Measurements from ENCODE around the gene MGAT3.

The MGAT3 gene

DNA sequence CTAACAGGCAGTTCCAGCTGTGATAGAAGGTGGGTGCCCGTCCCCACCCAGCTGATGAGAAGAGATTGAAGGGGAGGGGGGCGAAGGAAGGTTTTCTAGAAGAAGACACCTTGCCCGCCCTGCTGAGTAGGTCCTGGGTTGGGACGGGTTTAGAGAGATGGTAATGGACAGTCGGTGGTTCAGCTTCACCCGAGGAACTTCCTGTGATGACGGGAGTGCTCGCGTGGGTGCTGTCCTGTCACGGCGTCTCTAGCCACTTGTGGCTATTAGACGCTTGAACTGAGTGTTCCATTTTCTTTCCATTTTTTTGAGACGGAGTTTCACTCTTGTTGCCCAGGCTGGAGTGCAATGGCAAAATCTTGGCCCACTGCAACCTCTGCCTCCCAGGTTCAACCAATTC, 27.6 kb upstream of the MGAT3 start:
- no peak for DNase-seq (ENCODE audit: low spot score)

DNA sequence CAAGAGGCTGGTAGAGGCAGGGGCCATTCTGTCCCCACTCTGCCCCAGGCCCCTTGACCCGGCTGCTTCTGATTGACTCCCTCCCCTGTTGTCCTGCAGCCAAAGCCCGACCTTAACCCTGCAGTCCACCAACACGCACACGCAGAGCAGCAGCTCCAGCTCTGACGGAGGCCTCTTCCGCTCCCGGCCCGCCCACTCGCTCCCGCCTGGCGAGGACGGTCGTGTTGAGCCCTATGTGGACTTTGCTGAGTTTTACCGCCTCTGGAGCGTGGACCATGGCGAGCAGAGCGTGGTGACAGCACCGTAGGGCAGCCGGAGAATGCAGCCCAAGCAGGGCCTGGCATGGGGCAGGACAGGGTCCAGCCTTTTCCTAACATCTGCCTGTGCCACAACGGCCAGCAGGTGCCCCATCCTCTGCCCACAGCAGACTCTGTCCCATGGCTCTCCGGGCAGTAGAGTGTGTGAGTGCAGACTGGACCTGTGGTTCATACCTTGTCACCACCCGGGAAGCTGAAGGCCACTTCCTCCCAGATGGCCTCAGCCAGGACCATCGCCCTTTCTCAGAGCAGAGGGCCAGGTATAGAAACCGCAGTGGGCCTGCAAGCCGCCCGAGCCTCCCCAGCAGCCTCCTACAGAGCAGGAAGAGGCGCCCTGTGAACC, 26.8 kb upstream of the MGAT3 start:
- DNase-seq (ENCODE audit: low spot score) = no peak

DNA sequence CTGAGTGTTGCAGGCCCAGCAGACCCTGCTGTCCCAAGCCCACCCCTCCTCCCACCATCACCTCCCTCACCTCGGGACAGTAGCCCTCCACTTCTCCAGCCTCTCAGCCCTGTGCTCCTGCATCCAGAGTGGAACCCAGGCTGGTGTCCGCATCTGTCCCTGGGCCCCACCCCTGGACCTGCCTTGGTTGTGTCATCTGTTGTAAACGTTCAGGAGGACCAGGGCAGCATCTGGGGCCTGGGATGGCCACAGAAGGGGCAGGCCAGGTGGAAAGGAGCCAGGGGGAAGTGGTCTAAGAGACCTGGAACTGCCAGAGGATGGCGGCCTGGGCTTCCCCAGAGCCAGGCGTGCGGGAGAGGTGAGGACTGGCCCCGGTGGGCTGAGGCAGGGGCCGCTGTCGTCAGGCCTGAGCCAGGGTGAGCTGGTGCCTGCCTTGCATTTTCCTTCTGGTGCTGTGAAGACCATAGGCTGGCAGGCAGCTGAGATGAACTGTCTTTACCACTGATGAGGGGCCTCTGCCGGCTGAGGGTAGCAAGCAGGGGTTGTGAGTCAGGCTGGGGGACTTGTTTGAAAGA, 26.1 kb upstream of the MGAT3 start:
- no peak for DNase-seq (ENCODE audit: low spot score)

DNA sequence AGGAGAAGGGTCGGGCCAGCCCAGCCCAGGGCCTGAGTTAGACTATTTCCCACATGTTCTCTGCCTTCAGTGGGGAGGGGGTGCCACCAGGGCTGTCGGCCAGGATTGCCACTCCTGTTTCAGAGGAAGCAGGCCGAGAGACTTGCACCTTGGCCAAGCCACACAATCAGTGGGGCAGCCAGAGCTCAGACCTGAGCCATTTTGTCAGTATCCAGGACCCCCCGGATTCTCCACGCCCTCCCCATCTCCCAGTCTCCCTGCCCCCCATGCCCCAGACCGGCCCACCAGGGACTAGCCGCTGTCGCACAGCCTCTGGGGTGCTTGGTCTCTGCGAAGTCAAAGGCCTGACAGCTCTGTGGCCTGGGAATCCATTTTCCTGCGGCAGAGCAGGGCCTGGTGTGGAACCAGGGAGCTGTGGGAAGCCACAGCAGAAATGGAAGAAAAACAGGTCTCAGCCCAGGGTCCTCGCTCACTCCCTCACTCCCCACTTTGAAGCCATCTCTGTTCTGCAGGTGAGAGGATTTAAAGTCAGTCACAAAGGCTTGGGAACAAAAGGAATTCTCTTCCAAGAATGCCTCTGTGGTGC, 25.5 kb upstream of the MGAT3 start:
- DNase-seq (ENCODE audit: low spot score) = no peak

DNA sequence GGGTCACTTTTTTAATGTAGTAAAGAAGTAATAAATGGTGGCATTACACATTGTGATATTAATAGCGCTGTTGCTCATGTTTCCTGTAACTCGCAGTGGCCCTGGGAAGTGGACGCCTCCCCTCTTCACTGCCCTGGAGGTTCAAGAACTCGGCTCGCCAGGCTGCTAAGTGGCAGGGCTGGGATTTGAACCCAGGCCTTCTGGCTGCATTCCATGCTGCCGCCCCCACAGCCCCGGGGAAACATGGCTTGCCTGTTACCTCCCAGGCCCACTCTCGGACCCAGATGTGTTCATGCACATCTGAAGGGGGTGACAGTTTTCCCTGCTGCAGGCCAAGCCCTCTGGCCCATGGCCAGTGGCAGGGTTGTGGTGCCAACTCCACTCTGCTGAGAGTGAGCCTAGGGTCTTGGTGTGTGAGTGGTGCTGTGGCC, 25.0 kb upstream of the MGAT3 start:
- DNase-seq (ENCODE audit: low spot score) = no peak

DNA sequence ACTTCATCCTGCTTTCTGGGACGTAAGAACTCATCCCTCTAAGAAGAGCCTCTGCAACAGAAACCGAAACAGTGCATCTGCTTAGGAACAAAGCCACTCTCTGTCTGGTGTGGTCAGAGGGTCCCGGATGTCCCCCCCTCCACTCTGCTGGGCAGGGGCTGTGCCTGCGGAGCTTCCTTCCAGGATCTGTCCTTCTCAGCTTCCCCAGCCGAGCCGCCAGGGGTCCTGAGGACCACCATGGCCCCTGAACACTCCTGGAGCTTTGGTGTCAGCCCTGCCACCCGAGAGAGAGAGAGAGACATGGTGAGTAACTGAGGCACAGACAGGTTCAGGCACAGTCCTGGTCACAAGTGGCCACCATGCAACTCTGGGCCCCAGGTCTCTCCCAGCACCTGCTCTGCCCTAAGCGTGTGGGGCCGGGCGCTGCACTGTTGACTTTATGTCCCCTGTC, 24.4 kb upstream of the MGAT3 start:
- DNase-seq (ENCODE audit: low spot score) = no peak

DNA sequence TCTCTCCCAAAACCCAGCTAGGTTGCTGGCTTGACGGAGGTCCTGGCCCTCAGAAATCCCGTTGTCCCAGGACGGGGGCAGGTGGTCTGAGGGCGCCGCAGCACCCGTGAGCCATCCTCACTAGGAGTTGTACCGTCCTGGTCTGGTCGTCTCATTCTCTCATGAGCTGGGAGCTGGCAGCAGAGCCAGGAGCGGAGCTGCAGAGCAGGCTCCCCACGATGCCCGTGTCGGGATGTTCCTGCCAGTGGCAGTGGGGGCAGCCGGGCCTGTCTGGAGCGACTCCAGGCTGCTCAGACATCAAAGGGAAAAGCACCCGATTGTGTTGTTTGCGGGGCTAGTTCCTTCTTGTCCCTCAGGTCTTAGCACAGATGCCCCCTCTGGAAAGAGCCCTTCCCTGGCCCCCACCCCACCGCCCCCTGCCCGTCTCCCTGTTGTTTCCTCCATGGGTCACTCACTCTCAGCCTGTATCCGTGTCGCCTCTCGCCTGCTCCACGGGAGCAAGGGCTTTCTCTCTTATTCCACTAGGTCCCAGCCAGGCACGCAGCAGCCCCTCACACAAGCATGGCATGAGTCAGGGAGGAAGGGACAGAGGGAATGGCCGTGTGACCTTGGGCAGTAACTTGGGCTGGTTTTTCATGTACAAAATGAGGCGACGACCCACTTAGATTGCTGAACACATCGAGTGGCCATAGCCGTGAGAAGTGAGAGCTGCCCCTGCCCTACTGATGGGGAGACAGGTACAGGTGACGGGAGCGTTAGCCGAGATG, 23.2 kb upstream of the MGAT3 start:
- no peak for DNase-seq (ENCODE audit: low spot score)

DNA sequence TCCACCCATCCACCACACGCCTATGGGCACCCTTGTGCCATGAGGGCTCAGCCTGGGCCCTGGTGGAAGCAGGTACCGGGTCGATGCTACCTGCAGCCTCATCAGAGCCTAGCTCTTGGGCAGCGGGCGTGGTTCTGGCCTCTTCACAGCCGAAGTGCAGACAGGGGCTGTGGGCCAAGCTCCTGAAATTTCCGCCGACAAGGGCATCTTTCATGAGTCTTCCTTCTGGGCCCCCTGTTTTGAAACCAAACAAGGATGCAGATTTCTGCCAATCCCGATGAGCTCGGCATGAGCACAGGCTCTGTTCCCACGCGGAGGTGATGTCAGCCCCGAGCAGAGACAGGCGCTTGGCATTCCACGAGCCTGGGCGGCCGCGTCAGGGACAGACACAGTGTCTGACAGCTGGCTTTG, 22.6 kb upstream of the MGAT3 start:
- no peak for DNase-seq (ENCODE audit: low spot score)

DNA sequence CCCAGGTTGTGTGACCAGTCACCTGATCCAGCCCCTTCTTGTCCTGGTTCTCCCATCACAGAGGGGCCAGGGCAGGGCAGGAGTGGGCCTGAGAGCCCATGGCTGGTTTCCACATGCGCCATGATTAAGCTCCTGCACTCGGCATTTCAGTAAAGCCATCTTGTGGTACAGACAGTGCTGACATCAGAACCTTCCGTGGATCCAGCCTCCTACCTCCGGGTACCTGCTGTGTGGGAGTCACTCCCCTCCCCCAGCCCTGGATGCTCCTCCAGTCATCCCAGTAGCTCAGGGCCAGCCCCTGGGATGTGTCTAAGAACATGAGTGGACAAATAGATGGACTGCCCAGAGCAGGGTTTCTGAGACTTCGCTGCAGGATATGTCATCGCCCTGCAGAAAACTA, 22.1 kb upstream of the MGAT3 start:
- DNase-seq (ENCODE audit: low spot score) = no peak

DNA sequence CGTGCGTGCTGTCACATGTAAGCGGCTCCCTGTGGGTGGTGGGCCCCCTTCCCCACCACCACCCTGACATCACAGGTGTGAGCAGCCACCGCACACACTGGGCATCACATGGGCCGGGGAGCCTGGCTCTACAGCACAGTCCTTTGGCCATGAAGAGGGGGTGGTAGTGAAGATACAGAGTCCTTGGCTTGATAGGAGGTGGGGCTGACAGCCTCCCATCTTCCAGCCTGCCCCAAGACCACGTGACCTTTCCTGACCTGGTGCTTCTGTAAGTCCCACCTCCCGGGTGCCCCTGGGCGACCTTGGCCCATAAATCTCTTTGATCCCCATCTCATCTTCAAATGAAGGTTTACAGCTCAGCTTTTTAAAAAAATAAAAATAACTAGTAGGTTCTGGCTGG, 21.2 kb upstream of the MGAT3 start:
- no peak for DNase-seq (ENCODE audit: low spot score)

DNA sequence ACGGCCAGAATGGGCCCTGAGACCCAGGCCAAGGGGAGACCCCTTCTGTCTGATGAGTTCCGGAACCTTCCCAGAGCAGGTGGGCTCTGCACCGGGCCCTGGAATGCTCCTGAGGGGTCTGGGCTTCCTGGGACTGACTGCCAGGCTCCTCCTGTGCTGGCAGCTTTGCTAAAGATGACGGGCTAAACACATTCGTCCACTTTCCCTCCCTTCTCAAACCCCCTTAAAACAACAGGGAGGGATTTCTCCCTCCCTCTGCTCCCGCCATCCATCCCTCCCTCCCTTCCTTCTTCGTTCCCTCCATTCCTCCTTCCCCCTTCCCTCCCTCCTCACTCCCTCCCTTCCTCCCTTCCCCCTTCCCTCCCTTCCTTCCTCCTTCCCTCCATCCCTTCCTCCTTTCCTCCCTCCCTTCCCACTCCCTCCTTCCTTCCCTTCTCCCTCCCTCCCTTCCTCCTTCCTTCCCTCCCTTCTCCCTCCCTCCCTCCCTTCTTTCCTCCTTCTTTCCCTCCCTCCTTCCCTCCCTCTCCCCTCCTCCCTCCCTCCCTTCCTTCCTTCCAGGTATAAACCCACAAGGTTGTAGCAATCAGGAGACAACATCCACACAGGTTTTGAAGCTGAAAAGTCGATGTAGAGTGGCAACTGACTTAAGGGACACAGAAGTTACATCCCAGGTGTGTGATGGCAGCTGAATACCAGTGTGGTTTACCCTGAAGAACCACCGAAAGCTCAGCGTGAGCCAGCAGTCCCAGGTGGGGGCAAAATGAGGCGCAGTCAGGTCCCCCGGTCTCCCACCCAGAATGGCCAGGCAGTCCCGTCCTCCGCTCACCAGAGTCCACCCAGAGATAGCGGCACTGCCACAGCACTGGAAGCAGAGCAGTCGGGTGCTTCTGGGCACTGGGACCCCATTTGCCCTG, 18.8 kb upstream of the MGAT3 start:
- DNase-seq (ENCODE audit: low spot score) = no peak

DNA sequence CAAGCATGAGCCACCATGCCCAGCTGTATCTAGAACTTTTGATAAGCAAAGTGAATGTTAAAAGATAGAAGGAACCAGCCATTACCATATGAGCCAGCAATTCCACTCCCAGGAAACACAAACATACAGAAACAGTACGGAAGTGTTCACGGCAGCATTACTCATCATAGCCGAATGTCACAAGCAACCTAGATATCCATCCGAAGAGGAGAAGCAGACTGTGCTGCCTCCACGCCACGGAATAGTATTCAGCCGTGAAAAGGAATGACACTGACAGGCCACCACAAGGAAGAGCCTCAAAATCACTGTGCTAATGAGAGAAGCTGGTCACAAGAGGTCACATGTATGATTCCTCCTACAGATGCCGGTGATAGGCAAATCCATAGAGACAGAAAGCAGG, 17.6 kb upstream of the MGAT3 start:
- DNase-seq (ENCODE audit: low spot score) = no peak

DNA sequence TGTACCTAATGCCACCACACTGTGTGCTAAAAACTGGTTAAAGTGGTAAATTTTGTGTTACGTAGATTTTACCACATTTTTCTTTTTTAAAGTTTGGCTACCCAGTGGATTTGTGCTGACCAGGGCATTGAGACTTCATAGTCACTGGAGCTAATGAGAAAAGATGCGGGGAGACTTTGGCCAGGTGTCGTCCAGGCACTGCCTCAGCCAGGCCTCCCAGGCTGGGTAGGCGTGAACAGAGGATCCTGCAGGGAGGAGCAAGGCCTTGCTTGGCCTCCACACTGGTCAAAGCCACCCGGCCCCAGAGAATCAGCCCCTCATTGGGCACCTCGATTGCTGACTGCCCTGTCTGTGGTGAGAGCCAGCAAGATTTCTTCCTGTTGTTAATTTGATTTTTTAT, 13.4 kb upstream of the MGAT3 start:
- no peak for DNase-seq (ENCODE audit: low spot score)

DNA sequence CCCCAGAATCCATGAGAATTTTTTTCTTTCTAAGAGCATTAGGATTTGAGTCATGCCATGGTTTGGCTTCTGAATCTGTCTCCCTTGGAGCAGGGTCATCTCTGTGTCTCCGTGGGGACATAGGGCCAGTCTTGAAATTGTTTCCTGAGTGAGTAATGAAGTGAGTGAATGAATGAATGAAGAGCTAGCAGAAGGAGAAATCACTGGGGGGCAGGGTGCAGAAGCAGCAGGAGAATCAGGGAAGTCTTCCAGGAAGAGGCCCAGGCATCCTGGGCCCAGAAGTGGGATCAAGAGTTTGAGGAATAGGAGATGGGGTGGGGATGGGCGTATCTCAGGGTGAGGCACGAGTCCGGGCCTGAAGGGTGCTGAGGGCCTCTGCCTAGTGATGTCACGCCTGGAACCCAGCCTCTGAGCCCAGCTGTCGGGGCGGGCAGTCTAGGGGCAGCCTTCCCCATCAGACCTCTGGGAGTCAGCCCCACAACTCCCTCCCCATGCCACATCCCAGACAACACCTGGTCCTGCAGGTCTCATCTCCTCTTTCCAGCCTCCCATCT, 12.5 kb upstream of the MGAT3 start:
- DNase-seq (ENCODE audit: low spot score) = no peak

DNA sequence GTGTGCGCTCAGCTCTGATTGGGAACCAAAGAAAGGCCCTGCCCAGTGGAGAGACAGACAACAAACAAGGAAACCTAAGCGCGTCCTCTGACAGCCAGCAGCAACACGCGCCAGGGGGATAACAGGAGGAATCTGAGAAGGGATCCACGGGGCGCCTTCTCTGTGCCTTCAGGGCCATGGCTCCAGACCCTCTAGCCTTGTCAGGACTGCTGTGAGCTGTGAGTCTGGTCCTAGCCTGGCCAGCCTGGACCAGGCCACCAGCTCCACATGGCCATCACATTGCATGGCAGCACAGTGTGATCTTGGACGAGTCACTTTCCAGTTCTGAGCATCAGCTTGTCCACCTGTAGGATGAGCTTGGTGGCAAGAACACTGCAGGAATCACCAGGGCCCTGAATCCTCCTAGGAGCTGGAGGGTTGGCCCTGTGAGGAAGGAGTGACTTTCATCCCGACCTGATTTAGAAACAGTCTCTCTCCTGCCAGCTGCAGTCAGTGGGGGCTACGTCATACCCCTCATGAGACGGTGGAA, 11.8 kb upstream of the MGAT3 start:
- DNase-seq (ENCODE audit: low spot score) = no peak

DNA sequence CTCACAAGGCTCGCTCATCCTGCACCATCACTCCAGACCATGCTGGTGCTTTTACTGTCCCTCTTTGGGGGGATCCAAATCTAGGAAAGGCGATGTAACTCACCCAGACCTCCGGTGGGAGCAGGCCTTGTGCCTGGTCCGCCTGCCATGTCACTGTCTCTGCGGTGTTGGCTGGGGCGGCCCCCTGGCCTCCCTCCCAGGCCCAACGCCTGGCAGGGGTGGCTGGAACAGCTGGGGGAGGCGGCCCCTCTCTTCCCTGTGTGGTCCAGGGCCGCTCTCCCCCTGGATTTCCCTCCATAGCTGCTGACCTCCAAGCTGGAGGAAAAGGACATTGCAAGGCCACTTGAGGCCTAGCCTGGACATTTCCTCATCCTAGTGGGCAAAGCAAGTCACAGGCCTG, 11.1 kb upstream of the MGAT3 start:
- DNase-seq (ENCODE audit: low spot score) = no peak

DNA sequence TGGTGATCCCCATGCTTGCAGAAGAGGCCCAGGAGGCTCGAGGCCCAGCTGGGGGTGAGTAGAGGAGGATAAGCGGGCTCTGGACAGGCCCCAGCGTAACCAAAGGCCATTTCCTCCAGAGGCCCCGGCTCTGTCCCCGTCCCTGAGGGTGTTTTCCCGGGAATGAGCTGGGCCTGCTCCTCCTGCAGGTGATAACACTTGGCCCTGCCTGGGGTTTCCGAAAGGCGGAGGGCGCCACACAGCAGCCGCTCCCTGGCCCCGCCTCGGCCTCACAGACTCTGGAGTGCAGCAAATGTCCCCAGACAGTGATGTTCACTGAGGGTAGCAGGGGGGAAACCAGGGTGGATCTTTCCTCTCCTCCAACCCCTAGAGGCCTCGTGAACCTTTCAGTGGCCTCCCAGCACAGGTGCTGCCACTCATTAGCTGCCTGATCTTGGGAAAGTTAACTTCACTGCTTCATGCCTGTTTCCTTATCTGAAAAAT, 10.5 kb upstream of the MGAT3 start:
- peak; percentile 68 for DNase-seq (ENCODE audit: low spot score)

DNA sequence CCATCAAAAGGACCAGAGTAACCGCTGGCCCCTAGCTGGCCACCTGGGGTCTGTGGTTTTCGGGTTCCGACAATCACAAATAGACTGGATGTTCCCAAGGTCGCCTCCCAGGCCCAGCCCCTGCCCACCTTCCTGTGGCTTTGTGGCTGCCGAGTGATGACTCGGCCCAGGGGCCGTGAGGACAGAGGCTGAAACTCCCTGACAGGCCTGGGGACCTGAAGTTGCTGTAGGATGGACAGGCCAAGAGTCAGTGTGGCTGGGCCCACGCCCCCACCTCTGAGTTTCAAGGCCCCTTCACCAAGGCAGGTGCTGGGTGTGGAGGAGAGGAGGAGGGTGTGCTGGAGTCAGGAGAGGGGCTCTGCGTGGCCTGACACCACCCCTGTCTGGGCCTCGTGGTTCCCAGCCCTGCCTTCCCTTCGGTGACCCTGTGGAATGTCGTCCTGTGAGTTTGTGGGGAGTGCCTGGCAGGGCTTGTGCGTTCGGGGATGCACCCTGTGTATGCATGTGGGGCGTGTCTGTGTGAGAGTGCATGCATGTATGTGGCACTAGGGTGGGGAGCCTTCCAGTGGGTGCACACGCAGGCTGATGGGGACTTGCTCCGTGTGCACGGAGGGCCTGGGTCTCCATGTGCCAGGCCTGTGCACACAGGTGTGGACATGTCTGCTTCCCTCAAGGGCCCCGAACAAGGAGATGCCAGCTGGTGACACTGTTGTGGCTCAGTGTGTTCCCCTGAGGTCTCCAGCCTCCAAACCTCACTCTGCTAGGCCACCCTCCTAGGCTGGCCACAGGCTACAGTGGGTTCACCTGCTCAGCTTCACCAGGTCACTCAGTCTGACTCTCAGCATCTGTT, 8.4 kb upstream of the MGAT3 start:
- no peak for DNase-seq (ENCODE audit: low spot score)

DNA sequence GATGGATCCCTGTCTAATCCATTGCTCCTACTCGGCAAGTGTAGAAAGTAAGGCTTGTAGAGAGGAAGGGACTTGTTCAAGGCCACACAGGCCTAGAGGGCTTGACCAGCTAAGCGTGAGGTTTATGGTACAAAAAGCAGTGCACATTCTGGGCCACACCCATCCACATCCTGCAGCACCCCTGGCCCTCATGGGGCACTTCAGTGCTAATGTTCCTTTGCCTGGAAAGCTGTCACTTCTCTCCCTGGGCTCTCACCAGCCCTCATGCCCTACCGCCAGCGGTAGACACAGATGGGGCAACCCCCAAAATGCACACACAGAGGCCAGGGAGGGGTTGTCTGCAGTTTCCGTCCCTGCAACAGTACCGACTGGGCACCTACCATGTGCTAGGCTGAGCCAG, 7.1 kb upstream of the MGAT3 start:
- DNase-seq (ENCODE audit: low spot score) = no peak

DNA sequence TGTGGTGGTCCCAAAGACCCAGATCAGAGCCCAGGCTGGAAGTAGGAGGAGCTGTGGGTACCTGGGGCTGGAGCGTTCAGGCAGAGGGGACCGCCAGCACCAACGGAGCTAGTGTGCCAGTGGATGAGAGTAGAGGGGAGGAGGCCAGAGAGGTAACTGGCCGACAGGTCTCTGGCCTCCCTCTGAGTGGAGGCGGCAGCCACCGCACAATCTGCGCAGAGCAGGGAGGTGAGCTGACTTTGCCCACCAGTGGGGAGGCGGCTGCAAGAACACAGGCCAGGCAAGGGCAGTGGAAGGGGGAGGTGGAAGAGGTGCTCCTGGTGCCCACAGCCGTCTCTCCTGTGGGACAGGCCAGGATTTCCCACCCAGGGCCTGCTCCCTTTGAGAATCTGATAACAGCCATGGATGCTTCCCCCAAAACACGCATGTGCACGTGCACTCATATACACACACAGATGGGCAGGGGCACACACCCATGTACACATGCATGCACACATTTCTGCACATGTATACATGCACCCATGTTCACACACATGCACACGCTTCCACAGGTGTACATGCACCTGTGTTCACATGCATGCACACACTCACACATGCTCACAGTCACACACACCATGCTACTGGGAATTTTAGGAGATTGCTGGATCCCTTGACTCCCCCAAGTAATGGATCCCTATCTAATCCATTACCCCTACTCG, 6.4 kb upstream of the MGAT3 start:
- DNase-seq (ENCODE audit: low spot score) = no peak

Data from iPS-NIHi11 (cell line).